GM19455 (cell line): ENCODE measurements around the gene NME8.

Source experiments
- ATAC-seq: cut with Tn5 transposase; IDR thresholded peaks from one replicate; pipeline ENCODE4 v1.9.1; 2021; ENCODE audit not compliant: unreplicated experiment

The NME8 gene

DNA sequence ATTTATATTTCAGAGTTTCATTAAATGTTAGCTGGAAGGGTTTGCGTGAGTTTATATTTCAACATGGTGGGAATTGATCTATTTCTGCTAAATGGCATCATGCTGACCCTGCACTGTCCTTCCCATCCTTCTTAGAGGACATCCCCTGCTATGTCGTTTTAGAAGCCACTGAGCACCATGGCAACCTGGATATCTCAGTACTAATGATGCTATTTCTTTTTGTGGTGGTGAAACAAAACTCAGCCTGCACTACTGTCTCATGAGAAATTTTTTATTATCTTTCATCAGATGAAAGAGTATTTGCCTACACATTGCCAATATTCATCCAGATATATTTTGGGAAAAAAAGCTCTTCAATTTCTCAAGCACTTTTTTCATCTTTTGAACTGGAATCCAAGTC lies 84.1 kb downstream of the NME8 start:
- no peak for ATAC-seq

DNA sequence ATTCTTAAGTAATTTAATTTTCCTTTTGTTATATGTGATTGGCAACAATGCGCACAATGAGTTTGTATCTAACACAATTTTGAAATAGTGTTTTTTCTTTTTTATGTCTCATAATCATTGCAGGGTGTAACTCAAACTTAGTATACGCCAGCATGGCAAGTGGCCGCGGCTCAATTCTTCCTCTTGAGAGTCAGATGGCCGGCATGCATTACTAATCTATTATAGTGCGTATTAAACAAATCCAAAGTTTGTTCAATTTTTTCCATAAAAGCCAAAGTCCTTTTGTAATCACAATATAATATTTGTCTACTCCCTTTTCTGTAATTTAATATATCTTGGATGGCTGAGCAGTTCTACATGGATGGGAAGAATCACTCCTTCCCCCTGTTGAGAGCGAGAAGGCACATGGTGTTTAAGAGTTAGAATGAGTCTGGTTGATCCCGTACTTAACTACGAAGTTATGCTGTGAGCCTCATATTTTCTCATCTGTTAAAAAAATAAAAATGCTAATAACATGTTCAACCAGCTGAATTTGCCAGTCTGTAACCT lies 84.7 kb downstream of the NME8 start:
- no peak for ATAC-seq

DNA sequence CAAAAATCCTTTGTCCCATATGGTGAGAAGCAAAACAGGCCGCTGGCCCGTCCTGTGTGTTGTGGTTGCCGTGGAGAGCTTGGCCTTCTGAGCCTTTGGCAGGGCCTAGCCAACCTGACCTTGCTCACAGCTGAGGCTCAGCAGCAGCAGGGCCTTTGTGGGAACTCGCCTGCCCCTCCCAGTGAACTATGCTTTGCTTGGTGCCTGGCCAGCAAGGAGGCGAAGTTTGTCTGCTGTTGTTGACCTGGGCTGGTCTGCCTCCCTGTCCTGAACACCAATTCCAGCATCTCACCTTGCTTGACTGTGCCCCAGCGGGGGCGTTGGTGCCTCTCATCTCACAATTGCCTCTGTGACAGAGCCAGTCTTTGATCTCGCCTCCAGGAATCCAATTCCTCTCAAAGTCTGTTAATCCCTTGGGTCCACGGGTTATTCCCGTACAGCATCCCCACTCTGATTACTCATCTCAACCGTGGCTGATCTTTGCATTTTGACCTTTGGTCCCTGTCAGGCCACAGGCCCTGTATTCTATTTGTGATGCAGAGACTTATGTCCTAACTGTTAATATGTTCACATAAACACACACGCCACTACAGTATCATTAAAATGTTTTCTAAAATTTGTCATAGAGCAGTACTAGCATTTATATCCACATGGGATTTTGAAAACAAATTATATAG lies 94.7 kb downstream of the NME8 start:
- no peak for ATAC-seq

GRCh38 chr7:37943905-37944736 lies 95.7 kb downstream of the NME8 start:
- no peak for ATAC-seq

GRCh38 chr7:37944737-37945054 lies 96.3 kb downstream of the NME8 start:
- no peak for ATAC-seq

DNA sequence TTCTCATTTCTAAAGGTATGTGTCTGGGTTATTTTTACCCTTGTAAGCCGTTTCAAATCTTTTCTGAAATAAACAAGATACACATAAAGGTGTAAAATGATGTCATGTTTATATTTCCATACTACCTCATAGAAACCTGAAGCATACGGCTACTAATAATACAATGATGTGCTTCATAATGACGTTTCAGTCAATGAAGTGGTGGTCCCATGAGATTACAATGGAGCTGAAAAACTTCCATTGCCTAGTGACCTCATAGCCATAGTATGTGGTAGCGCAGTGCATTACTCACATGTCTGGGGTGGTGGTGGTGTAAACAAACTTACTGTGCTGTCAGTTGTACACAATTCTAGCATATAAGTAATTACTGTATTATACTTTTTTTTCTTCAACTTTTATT lies 96.9 kb downstream of the NME8 start:
- ATAC-seq = no peak

GRCh38 chr7:37947138-37947940 lies 98.9 kb downstream of the NME8 start:
- ATAC-seq = no peak

DNA sequence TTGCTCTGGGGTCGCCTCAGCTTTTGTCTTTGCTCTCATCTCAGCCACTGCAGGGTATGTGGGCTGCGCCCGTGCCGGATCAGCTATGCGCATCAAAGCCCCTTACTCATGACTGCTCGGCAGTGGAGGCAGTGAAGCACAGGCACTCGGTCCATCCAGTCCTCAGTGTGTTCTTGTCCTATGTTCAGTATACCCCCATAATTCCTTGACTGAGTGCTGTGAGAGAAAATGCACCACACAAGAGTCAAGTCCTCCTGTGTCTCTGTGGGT lies 99.5 kb downstream of the NME8 start:
- no peak for ATAC-seq
